ENCODE results near the gene SLC38A8. TPM values are rescaled to one million over a fixed set of nuclear protein-coding genes. Genes with fewer than 3 reads are reported as not detected.

The SLC38A8 gene
- total RNA-seq, 6 donors from 2014 or later: not detected

- Histone ChIP-seq H3K36me3 (no peaks in the 10 kb centered on the region), H3K27me3 (no peaks in the 10 kb centered on the region), H3K4me3 (no peak overlapping the region), H3K9me3 (peaks cover 0 to 14% (median 0%) of the 10 kb centered on the region in 4 donors), H3K4me1 (no peaks in the 10 kb centered on the region), H3K27ac (no peak overlapping the region)
- TF ChIP-seq EP300 (IDR thresholded peaks at IDR 0.05): no peak
- no peak for TF ChIP-seq POLR2A (IDR thresholded peaks at IDR 0.05)
- TF ChIP-seq CTCF (IDR thresholded peaks at IDR 0.05): no peak
- no peak for TF ChIP-seq POLR2AphosphoS5 (IDR thresholded peaks at IDR 0.05)
- WGBS, 2 donors: 93 to 95% methylated on average over 4 to 6 of the region's 6 CpGs
- ATAC-seq (ENCODE audit: low FRiP score in 2 of 2): no peak
- no peak for DNase-seq
Observed at GRCh38 chr16:83977056-83977815, 65.4 kb downstream of the SLC38A8 start.

DNA sequence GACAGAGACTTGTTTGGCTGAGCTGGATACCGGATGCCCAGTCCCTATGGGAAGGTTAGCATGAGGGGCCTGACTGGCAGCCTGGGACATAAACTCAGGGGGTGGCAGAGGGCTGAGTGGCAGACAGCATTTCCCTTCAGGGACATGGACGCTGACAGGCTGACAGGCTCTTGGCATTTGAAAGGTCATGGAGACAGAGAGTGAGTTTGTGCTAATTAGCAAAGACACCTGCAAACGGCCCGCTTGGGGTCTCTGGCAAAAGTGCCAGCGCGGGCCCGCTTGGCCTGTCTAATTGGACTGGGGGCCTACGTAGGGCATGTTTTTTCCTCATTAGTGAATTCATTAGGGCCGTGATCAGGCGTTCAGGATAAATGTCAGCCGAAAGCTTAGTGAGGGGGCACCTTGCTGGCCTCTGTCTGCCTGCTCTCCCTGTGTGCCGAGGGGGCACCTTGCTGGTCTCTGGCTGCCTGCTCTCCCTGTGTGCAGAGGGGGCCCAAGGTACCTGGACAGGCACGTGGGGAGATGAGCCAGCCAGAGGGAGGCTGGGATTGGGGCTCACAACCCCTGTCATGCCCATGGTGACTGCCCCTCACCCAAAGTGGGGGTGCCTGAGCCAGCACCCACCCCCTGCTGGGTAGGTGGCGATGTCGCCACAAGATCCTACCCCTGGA lies 66.9 kb downstream of the SLC38A8 start:
- ATAC-seq (ENCODE audit: low FRiP score in 2 of 2) (no peak), DNase-seq (no peak)
- no peak overlapping the region for H3K4me3 ChIP-seq
- no peaks in the 10 kb centered on the region for H3K4me1 ChIP-seq
- H3K27ac ChIP-seq: no peak overlapping the region
- H3K36me3 ChIP-seq: no peaks in the 10 kb centered on the region
- TF ChIP-seq CTCF (IDR thresholded peaks at IDR 0.05) (no peak), POLR2AphosphoS5 (IDR thresholded peaks at IDR 0.05) (no peak), POLR2A (IDR thresholded peaks at IDR 0.05) (no peak), EP300 (IDR thresholded peaks at IDR 0.05) (no peak)
- no peaks in the 10 kb centered on the region for H3K27me3 ChIP-seq
- peaks cover 0 to 14% (median 0%) of the 10 kb centered on the region in 4 donors for H3K9me3 ChIP-seq
- 76% methylated on average over 14 of the region's 15 CpGs; no CpG with 5 or more reads in 1 of the 2 donors for WGBS, 2 donors

GRCh38 chr16:83974475-83974874 lies 68.1 kb downstream of the SLC38A8 start:
- Histone ChIP-seq H3K27me3 (peaks cover 0 to 9% (median 3%) of the 10 kb centered on the region in 4 donors), H3K9me3 (peaks cover 0 to 14% (median 0%) of the 10 kb centered on the region in 4 donors), H3K27ac (no peak overlapping the region), H3K36me3 (no peaks in the 10 kb centered on the region), H3K4me3 (no peak overlapping the region), H3K4me1 (no peaks in the 10 kb centered on the region)
- DNase-seq: no peak
- no peak for TF ChIP-seq EP300 (IDR thresholded peaks at IDR 0.05)
- TF ChIP-seq POLR2A (IDR thresholded peaks at IDR 0.05): no peak
- TF ChIP-seq CTCF (IDR thresholded peaks at IDR 0.05): no peak
- TF ChIP-seq POLR2AphosphoS5 (IDR thresholded peaks at IDR 0.05): no peak
- WGBS, 2 donors: 47 to 66% methylated on average over 7 of the region's 7 CpGs
- no peak for ATAC-seq (ENCODE audit: low FRiP score in 2 of 2)

DNA sequence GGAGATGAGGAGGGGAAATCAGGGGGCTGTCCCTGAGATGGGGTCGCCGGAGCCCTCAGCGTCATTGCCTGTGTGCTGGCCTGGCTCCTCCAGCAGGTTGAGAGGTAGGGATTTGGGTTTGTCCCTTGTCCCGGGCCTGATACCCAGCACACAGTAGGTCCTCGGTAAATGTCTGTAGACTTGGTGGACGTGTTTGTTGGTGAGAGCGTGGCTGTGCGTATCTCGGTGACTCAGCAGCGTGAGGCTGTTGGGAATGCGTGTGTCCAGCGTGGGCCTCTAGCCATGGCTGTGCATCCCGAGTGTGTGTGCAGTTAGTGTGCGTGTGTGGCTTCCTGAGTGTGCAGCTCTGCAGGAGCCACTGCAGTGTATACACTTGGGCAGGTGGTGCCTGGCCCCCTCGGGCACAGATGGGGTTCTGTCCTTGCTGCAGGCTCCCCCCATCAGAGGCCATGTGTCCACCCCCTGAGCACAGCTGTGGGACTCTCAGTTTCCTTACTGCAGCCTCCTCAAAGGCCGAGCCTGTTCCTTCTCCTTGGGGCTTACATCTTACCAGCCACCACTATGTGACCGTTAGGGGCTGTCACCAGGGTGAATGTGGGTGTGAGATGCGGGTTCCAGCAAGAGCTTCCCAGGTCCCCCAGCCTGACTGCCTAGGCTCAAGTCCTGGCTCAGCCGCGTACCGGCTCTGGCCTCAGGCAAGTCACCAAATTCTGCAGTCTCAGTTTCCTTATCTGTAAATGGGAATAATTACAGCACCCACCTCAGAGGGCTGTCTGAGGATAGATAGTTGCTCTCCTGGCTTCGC lies 68.8 kb downstream of the SLC38A8 start:
- no peaks in the 10 kb centered on the region for H3K36me3 ChIP-seq
- 82 to 83% methylated on average over 10 to 22 of the region's 22 CpGs for WGBS, 2 donors
- H3K27ac ChIP-seq: no peak overlapping the region
- TF ChIP-seq EP300 (IDR thresholded peaks at IDR 0.05): no peak
- no peak for TF ChIP-seq CTCF (IDR thresholded peaks at IDR 0.05)
- no peak for TF ChIP-seq POLR2A (IDR thresholded peaks at IDR 0.05)
- no peak for TF ChIP-seq POLR2AphosphoS5 (IDR thresholded peaks at IDR 0.05)
- H3K4me1 ChIP-seq: peaks cover 0 to 3% (median under 1%) of the 10 kb centered on the region in 4 donors
- peaks cover 0 to 9% (median 0%) of the 10 kb centered on the region in 4 donors for H3K9me3 ChIP-seq
- ATAC-seq (ENCODE audit: low FRiP score in 2 of 2): no peak
- no peak for DNase-seq
- H3K4me3 ChIP-seq: no peak overlapping the region
- peaks cover 0 to 16% (median 10%) of the 10 kb centered on the region in 4 donors for H3K27me3 ChIP-seq
